SK-N-SH treated with all-trans-retinoic acid at 6 μM for 48 hours (cell line): Measurements from ENCODE around the gene ZEB2.

Experiments used
- ATAC-seq: fragments of 200-7000 bp; cut with Tn5 transposase; 3 replicates; pipeline ENCODE4 v1.9.1; 2020; ENCODE audit warnings: mild to moderate bottlenecking, moderate library complexity
- ARNTL ChIP-seq: fragments of 450-650 bp; formaldehyde crosslinking; IDR thresholded peaks from 2 replicates; pipeline ENCODE4 v1.5.0; 2020; ENCODE audit warnings: low read depth, mild to moderate bottlenecking, moderate library complexity, borderline replicate concordance
- BACH2 ChIP-seq: fragments of 250-450 bp; sonication (Bioruptor Pico); IDR thresholded peaks from 2 replicates; pipeline ENCODE4 v1.9.0; 2021; ENCODE audit warnings: mild to moderate bottlenecking, borderline replicate concordance
- CSDC2 ChIP-seq: fragments of 250-450 bp; sonication (Bioruptor Pico); IDR thresholded peaks from 2 replicates; pipeline ENCODE4 v1.5.0; 2020; ENCODE audit warnings: mild to moderate bottlenecking, moderate library complexity
- CSRNP3 ChIP-seq: fragments of 250-450 bp; sonication (Bioruptor Pico); IDR thresholded peaks from 2 replicates; pipeline ENCODE4 v1.5.1; 2021; ENCODE audit warnings: mild to moderate bottlenecking, moderate library complexity
- ESRRG ChIP-seq: fragments of 250-450 bp; sonication (Bioruptor Pico); IDR thresholded peaks from 2 replicates; pipeline ENCODE4 v1.6.1; 2021; ENCODE audit warnings: mild to moderate bottlenecking
- GLIS3 ChIP-seq: fragments of 250-450 bp; sonication (Bioruptor Pico); IDR thresholded peaks from 2 replicates; pipeline ENCODE4 v1.5.0; 2020; ENCODE audit warnings: mild to moderate bottlenecking, moderate library complexity
- ISL1 ChIP-seq: fragments of 250-450 bp; sonication (Bioruptor Pico); IDR thresholded peaks from 2 replicates; pipeline ENCODE4 v2.1.2; 2022; ENCODE audit warnings: mild to moderate bottlenecking, moderate library complexity
- OSR1 ChIP-seq: fragments of 250-450 bp; sonication (Bioruptor Pico); IDR thresholded peaks from 2 replicates; pipeline ENCODE4 v1.8.0; 2022; ENCODE audit warnings: moderate library complexity, mild to moderate bottlenecking, inconsistent platforms
- PATZ1 ChIP-seq: fragments of 250-450 bp; sonication (Bioruptor Pico); IDR thresholded peaks from 2 replicates; pipeline ENCODE4 v1.8.0; 2020; ENCODE audit warnings: mild to moderate bottlenecking, moderate library complexity, borderline replicate concordance
- PPARA ChIP-seq: fragments of 250-450 bp; sonication (Bioruptor Pico); IDR thresholded peaks from 2 replicates; pipeline ENCODE4 v1.5.0; 2020; ENCODE audit warnings: mild to moderate bottlenecking, borderline replicate concordance
- RARB ChIP-seq: fragments of 250-450 bp; sonication (Bioruptor Pico); IDR thresholded peaks from 2 replicates; pipeline ENCODE4 v1.8.0; 2021; ENCODE audit warnings: mild to moderate bottlenecking, moderate library complexity
- SNAI2 ChIP-seq: fragments of 250-450 bp; sonication (Bioruptor Pico); IDR thresholded peaks from 2 replicates; pipeline ENCODE4 v1.5.0; 2020; ENCODE audit warnings: mild to moderate bottlenecking, moderate library complexity
- TCF4 ChIP-seq: fragments of 250-450 bp; sonication (Bioruptor Pico); IDR thresholded peaks from 2 replicates; pipeline ENCODE4 v1.8.0; 2021; ENCODE audit warnings: mild to moderate bottlenecking, moderate library complexity, borderline replicate concordance
- TOX ChIP-seq: fragments of 250-450 bp; sonication (Bioruptor Pico); IDR thresholded peaks from 2 replicates; pipeline ENCODE4 v1.8.0; 2021; ENCODE audit warnings: mild to moderate bottlenecking, moderate library complexity, borderline replicate concordance
- ZC3H10 ChIP-seq: fragments of 250-450 bp; sonication (Bioruptor Pico); IDR thresholded peaks from 2 replicates; pipeline ENCODE4 v1.5.1; 2021; ENCODE audit warnings: mild to moderate bottlenecking, moderate library complexity
- ZFP3 ChIP-seq: fragments of 250-450 bp; sonication (Bioruptor Pico); IDR thresholded peaks from 2 replicates; pipeline ENCODE4 v1.5.0; 2020; ENCODE audit warnings: mild to moderate bottlenecking, moderate library complexity
- ZFP30 ChIP-seq: fragments of 450-650 bp; formaldehyde crosslinking; IDR thresholded peaks from 2 replicates; pipeline ENCODE4 v1.5.0; 2022; ENCODE audit warnings: mild to moderate bottlenecking, moderate library complexity
- ZNF565 ChIP-seq: fragments of 450-650 bp; formaldehyde crosslinking; conservative IDR thresholded peaks from 2 replicates; pipeline ENCODE4 v1.5.0; 2020; ENCODE audit warnings: low read depth, mild to moderate bottlenecking, moderate library complexity
- ZNF70 ChIP-seq: fragments of 450-650 bp; formaldehyde crosslinking; IDR thresholded peaks from 2 replicates; pipeline ENCODE4 v1.5.0; 2020; ENCODE audit warnings: mild to moderate bottlenecking, moderate library complexity
- ZNF8 ChIP-seq: fragments of 450-650 bp; formaldehyde crosslinking; IDR thresholded peaks from 2 replicates; pipeline ENCODE4 v1.5.0; 2020; ENCODE audit warnings: mild to moderate bottlenecking, moderate library complexity
- TF ChIP-seq, protein P1 (sequence below): fragments of 250-450 bp; sonication (Bioruptor Pico); IDR thresholded peaks from 2 replicates; pipeline ENCODE4 v1.5.1; 2020; ENCODE audit warnings: low read depth, mild to moderate bottlenecking, moderate library complexity
- TF ChIP-seq, protein P2 (sequence below): fragments of 250-450 bp; sonication (Bioruptor Pico); IDR thresholded peaks from 2 replicates; pipeline ENCODE4 v1.8.0; 2021; ENCODE audit warnings: low read depth, mild to moderate bottlenecking, moderate library complexity, borderline replicate concordance

The ZEB2 gene

GRCh38 chr2:144548532-144549191, 28.7 kb upstream of the ZEB2 start:
- no peak for ATAC-seq
- TF ChIP-seq ZFP3 (CRISPR knock-in tag) (no peak), TOX (no peak), GLIS3 (CRISPR knock-in tag) (no peak), PATZ1 (no peak), ZC3H10 (no peak), ZNF70 (CRISPR knock-in tag) (no peak), CSDC2 (CRISPR knock-in tag) (no peak), ZNF8 (no peak), OSR1 (CRISPR knock-in tag) (no peak), BACH2 (CRISPR knock-in tag) (no peak), CSRNP3 (CRISPR knock-in tag) (no peak), ZNF565 (CRISPR knock-in tag) (no peak), ESRRG (no peak), TCF4 (CRISPR knock-in tag) (no peak), ZFP30 (CRISPR knock-in tag) (no peak), ARNTL (CRISPR knock-in tag) (no peak)
- TF ChIP-seq, protein P1, sequence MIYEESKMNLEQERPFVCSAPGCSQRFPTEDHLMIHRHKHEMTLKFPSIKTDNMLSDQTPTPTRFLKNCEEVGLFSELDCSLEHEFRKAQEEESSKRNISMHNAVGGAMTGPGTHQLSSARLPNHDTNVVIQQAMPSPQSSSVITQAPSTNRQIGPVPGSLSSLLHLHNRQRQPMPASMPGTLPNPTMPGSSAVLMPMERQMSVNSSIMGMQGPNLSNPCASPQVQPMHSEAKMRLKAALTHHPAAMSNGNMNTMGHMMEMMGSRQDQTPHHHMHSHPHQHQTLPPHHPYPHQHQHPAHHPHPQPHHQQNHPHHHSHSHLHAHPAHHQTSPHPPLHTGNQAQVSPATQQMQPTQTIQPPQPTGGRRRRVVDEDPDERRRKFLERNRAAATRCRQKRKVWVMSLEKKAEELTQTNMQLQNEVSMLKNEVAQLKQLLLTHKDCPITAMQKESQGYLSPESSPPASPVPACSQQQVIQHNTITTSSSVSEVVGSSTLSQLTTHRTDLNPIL (CRISPR knock-in tag), result no peak

DNA sequence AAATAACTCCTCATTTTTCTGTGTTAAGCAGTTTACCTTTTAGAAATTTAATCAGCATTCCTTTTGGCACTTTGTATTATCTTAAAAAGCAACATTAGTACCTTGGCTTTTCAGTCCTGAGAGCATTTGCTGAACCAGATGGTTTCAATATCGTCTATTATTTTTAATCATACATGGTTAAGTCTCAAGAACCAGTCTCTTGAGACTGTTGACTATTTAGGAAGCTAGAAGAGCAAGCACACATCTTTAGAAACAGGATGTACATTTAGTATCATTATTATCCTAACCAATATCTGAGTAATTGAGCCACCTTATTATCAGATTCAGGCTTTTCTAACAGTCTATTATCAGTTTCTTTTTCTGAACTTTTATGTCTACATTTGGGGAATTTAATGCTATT, 28.2 kb upstream of the ZEB2 start:
- no peak for ATAC-seq
- TF ChIP-seq PPARA (CRISPR knock-in tag) (no peak), GLIS3 (CRISPR knock-in tag) (no peak), BACH2 (CRISPR knock-in tag) (no peak), TCF4 (CRISPR knock-in tag) (no peak), ARNTL (CRISPR knock-in tag) (no peak), ZFP3 (CRISPR knock-in tag) (no peak), SNAI2 (CRISPR knock-in tag) (no peak)
- TF ChIP-seq, all 23 proteins: peak for 0

- TF ChIP-seq ZNF8 (no peak), ZFP3 (CRISPR knock-in tag) (no peak), TOX (no peak), ZNF70 (CRISPR knock-in tag) (no peak), ISL1 (no peak), PATZ1 (no peak), RARB (CRISPR knock-in tag) (no peak), TCF4 (CRISPR knock-in tag) (no peak), CSRNP3 (CRISPR knock-in tag) (no peak), BACH2 (CRISPR knock-in tag) (no peak), ZNF565 (CRISPR knock-in tag) (no peak), SNAI2 (CRISPR knock-in tag) (no peak), ESRRG (no peak), PPARA (CRISPR knock-in tag) (no peak)
- TF ChIP-seq, protein P2, sequence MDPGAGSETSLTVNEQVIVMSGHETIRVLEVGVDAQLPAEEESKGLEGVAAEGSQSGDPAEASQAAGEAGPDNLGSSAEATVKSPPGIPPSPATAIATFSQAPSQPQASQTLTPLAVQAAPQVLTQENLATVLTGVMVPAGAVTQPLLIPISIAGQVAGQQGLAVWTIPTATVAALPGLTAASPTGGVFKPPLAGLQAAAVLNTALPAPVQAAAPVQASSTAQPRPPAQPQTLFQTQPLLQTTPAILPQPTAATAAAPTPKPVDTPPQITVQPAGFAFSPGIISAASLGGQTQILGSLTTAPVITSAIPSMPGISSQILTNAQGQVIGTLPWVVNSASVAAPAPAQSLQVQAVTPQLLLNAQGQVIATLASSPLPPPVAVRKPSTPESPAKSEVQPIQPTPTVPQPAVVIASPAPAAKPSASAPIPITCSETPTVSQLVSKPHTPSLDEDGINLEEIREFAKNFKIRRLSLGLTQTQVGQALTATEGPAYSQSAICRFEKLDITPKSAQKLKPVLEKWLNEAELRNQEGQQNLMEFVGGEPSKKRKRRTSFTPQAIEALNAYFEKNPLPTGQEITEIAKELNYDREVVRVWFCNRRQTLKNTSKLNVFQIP (CRISPR knock-in tag), result no peak
- TF ChIP-seq, all 23 proteins: peak for 0
- ATAC-seq, result no peak
Observed at GRCh38 chr2:144547494-144547893, 27.6 kb upstream of the ZEB2 start.
